GM18505 (cell line): ENCODE measurements around the gene FCHSD2.
A peak's percentile ranks its signal among the peaks of the same experiment; 100 is the strongest.

Experiments used
- ATAC-seq: cut with Tn5 transposase; IDR thresholded peaks from one replicate; pipeline ENCODE4 v1.9.1; 2021; ENCODE audit not compliant: unreplicated experiment
- POLR2A ChIP-seq: IDR thresholded peaks from 4 replicates; pipeline ENCODE4 v1.6.1; 2011; ENCODE audit warnings: borderline replicate concordance; ENCODE audit not compliant: insufficient read depth, insufficient read length; ENCODE audit errors: extremely low read depth

Gene FCHSD2

GRCh38 chr11:73142128-73142377 lies at the start of gene FCHSD2:
Gene FCHSD2 (minus strand): TSS chr11:73142318. CDS start chr11:73141877, 441 bp downstream.
- TF ChIP-seq POLR2A, result peak; percentile 58
- ATAC-seq, result no peak

- no peak for TF ChIP-seq POLR2A
- ATAC-seq, result no peak
Observed at GRCh38 chr11:73191151-73191550, 49.0 kb upstream of the FCHSD2 start.

- no peak for TF ChIP-seq POLR2A
- ATAC-seq, result no peak
Observed at GRCh38 chr11:73190557-73190885, 48.4 kb upstream of the FCHSD2 start.

- ATAC-seq, result no peak
Observed at GRCh38 chr11:73189723-73190556, 47.8 kb upstream of the FCHSD2 start.

GRCh38 chr11:73189315-73189714 lies 47.2 kb upstream of the FCHSD2 start:
- peak; percentile 43 for TF ChIP-seq POLR2A
- no peak for ATAC-seq

More at GRCh38 chr11:73189723-73190556, 47.8 kb upstream of the FCHSD2 start:
- no peak for TF ChIP-seq POLR2A

- no peak for TF ChIP-seq POLR2A
- no peak for ATAC-seq
Observed at GRCh38 chr11:73188301-73188700, 46.2 kb upstream of the FCHSD2 start.

GRCh38 chr11:73187854-73188253 lies 45.7 kb upstream of the FCHSD2 start:
- no peak for ATAC-seq
- no peak for TF ChIP-seq POLR2A

- ATAC-seq, result no peak
- no peak for TF ChIP-seq POLR2A
Observed at GRCh38 chr11:73186886-73187285, 44.8 kb upstream of the FCHSD2 start.

GRCh38 chr11:73186294-73186850 lies 44.3 kb upstream of the FCHSD2 start:
- TF ChIP-seq POLR2A, result no peak
- ATAC-seq, result no peak

GRCh38 chr11:73185680-73186293 lies 43.7 kb upstream of the FCHSD2 start:
- no peak for TF ChIP-seq POLR2A
- ATAC-seq, result no peak

- ATAC-seq, result no peak
- TF ChIP-seq POLR2A, result no peak
Observed at GRCh38 chr11:73184953-73185671, 43.0 kb upstream of the FCHSD2 start.

- no peak for TF ChIP-seq POLR2A
Observed at GRCh38 chr11:73182824-73183321, 40.8 kb upstream of the FCHSD2 start.

GRCh38 chr11:73178681-73179080 lies 36.6 kb upstream of the FCHSD2 start:
- TF ChIP-seq POLR2A, result no peak
- no peak for ATAC-seq

More at GRCh38 chr11:73182824-73183321, 40.8 kb upstream of the FCHSD2 start:
- no peak for ATAC-seq
